ENCODE measurements around the gene CDNF.
"Not testable (repeated sequence)": the region's sequence is repeated elsewhere in the genome, so short reads cannot be mapped to it uniquely, and the experiment has no call there.

CDNF gene

GRCh38 chr10:14837757-14838581 lies at the start of gene CDNF, which contains the start of the genes HSPA14 and MSANTD7:
Gene CDNF, minus strand, starts transcription at chr10:14838037. Its CDS starts 91 bp downstream, at chr10:14837946.
Gene HSPA14, plus strand, starts transcription at chr10:14838306. Its CDS starts 97 bp downstream, at chr10:14838403.
Gene MSANTD7, plus strand, starts transcription at chr10:14838306. Its CDS starts 3,979 bp downstream, at chr10:14842285.
- peak; percentile 99 for DNase-seq

DNA sequence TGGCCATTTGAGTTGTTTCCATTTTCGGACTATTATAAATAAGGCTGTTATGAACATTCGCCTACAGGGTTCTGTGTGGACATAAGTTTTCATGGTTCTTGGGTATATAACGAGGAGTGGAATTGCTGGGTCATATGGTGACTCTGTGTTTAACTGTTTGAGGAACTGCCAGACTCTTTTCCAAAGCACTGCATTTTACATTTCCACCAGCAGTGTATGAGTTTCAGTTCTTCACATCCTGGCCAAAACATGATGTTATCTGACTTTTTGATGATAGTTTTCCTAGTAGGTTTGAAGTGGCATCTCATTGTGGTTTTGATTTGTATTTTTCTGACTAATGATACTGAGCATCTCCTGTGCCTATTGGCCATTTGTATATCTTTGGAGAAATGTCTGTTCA lies 46.2 kb upstream of the CDNF start:
- DNase-seq: no peak

DNA sequence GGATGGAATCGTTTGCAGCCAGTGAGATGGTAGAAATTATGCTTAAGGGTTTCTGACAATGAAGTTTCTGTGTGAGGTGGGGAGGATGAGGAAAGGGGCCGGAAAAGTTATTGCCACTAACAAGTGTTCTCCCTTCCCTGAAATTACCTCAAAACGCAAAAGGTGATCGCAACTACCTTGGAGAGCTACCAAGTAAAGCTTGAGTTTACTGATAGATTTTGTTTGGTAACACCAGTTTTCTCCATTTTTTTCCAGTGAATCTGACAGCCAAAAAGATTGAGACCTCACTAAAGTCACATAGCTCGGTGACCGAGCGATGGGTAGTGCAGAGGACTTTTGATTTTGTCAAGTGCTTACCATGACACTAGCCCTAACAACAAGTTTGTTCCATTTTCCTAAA lies 42.4 kb upstream of the CDNF start:
- DNase-seq: no peak

GRCh38 chr10:14879928-14880193 lies 42.0 kb upstream of the CDNF start:
- DNase-seq: no peak

DNA sequence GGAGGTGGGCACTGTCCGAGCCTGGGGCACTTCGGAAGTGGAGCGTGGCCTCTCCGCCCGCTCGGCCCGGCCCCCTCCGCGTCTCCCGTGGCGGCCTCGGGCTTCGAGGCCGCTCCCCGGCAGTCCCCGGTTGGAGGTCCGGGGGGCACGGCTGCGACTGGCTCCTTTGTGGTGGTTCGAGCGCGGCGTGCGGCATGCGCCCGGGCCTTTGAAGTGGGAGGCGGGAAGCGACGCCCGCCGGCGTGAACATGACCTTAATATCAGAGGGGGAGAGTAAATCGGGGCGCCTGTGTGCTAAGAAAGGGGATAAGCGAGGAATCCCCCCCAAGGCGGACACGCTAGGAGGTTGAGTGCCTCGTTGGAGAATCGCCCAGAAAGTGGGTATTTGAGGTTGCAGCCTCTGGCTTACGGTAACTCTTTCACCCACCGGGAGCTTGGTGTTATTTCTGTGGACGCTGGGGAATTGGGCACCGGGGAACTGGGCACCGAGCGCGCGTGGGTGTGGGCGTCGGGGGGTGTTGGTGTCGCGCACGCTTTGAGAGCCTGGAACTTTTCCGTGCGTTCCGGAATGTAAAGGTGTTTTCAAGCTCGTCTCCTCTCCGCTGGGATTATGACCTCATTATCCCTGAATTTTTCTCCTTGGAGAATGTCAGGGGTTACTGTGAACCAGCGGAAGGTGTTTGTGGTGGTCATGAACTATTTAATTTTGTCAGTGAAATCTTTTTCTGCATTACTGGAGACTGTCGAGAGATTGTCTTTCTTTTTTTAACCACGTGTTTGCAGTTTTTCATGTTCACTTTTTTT lies 41.5 kb upstream of the CDNF start:
- DNase-seq: peak; percentile 47

- DNase-seq: peak; percentile 91
Measured at GRCh38 chr10:14878266-14879123, 40.7 kb upstream of the CDNF start, which contains the start of gene SUV39H2. Gene SUV39H2, plus strand, starts transcription at chr10:14878866. Its CDS starts 23 bp downstream, at chr10:14878889.

DNA sequence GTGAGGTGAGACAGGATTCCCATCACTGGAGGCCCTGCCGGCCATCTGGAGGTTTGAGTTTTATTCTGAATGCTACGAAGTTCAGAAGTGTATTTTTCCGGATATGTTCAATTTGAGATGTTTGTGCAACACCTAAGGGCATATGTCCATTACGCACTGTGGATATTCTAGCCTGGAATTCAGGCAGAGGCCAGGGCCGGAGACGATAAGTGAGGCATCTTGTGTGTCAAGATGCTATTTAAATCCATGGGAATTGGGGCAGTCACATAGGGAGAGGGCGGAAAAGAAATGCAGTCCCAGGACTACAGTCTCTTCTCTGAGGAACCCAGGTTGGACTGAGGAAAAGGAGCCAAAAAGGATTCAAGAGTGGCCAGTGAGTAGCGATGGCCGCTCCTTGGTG lies 38.9 kb upstream of the CDNF start:
- no peak for DNase-seq

GRCh38 chr10:14875941-14876340 lies 38.1 kb upstream of the CDNF start:
- DNase-seq: no peak

DNA sequence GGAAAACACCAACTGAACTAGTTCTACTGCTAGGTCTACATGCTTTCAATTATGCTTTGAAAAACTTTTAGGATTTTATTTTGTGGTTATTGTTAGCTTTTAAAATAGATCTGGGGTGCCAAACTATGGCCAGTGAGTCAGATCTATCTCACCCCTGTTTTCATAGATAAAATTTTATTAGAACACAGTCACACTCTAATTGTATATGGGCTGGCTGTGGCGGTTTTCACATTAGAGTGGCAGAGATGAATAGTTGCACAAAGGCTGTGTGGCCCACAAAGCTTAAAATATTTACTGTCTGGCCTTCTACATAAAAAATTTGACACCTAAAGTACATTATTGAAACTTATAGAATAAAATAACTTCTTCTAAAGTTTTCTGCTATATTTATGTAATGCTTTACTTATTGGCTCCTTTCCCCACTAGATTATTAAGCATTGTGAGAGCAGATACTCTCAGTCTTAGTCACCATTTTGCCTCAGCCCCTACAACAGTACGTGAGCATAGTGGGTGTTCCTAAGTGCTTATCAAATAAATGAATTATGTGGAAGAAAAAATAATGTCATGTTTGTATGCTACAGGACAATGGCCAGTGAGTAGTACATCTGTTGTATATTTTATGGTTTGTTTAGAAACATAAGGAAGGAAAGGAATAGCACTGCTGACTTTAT lies 35.4 kb upstream of the CDNF start:
- no peak for DNase-seq

GRCh38 chr10:14864871-14865270 lies 27.0 kb upstream of the CDNF start:
- DNase-seq: not testable (repeated sequence)

GRCh38 chr10:14864466-14864865 lies 26.6 kb upstream of the CDNF start:
- DNase-seq: not testable (repeated sequence)

DNA sequence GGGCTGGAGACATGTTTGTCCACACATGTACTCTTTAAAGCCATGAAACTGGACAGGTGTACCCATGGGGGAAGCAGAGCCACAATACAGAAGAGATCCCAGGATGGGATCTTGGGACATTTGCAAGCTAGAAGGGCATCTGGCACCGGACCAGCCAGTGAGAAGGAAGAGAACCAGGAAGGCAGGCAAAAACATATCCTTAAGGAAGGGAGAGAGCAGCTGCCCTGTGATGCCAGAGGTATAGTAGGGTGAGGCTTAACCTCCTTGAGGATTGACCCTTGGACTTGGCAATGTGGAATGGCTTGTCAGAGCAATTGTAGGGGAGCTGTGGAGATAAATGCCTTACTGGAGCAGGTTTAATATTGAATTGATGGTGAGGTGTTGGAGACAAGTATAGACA lies 23.0 kb upstream of the CDNF start:
- no peak for DNase-seq

GRCh38 chr10:14859775-14860174 lies 21.9 kb upstream of the CDNF start:
- DNase-seq: no peak

DNA sequence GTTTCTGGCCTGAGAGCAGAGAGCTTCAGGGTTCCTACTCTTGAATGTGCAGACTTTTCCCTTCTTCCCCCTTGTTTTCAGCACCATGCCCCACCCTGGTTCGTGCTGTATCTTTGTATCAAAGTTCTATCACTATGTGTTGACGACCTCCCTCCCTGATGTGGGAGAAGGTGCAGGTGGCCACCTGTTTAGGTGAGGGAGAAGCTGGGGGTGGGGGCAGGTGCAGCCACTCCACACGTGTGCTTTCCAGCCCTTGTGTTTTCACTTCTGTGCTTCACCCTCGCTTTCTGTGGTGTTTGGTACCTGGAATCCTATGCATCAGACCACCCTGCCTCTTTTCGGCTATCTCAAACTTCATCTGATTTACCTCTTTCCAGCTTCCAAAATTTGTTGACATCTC lies 21.2 kb upstream of the CDNF start:
- DNase-seq: no peak

DNA sequence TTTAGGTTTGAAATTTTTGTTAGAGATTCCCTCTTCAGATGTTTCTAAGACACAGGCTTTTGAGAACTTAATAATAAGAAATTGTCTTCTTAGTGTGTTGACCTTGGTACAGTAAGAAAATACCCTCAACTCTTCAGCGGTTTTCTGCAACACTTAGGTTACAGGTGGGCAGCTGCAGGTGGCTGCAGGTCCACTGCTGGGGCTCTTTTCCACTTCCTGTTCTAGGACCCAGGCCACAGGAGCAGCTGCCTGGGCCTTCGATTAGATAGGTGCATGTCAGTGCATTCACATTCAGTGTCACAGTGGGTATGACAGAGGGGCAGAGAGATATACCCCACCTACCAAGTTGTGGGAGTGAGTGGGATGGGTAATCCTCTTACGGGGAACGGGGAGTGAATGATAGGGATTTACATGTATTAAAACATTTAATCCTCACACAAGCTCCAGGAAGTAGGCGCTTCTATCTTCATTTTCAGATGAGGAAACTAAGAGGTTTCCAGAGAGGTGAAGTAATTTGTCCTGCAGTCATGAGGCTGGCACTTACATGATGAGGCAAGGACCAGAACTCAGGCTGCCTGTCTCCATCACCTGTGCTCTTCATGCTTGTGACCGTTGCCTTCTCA lies 20.6 kb upstream of the CDNF start:
- no peak for DNase-seq

GRCh38 chr10:14855453-14855852 lies 17.6 kb upstream of the CDNF start:
- DNase-seq: no peak

- no peak for DNase-seq
Measured at GRCh38 chr10:14852236-14852635, 14.4 kb upstream of the CDNF start.

- DNase-seq: no peak
Measured at GRCh38 chr10:14844948-14845347, 7.1 kb upstream of the CDNF start.

DNA sequence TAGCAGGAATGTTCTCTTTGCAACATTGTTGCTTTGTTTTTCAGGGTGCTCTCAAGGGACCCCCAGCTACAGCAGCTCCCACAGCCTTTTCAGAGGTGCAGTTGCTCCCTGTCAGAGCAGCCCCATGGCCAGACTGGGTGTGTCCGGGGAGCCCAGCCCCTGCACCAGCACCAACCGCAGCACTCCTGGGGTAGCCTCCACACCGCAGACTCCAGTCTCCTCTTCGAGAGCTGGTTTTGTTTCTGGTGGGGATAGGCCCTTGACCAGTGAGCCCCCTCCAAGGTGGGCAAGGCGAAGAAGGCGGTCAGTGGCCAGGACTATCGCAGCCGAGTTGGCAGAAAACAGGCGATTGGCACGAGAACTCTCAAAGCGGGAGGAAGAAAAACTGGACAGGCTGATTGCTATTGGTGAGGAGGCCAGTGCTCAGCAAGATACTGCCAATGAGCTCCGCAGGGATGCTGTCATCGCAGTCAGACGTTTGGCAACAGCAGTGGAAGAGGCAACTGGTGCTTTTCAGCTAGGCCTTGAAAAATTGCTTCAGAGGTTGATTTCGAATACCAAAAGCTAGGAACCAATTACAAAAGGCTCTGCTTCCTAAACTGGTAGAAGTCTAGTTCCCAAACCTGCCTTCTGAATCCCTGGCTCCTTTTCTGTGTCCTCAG lies 5.6 kb upstream of the CDNF start:
- no peak for DNase-seq

GRCh38 chr10:14840178-14840577 lies 2.3 kb upstream of the CDNF start:
- no peak for DNase-seq

- DNase-seq: no peak
Measured at GRCh38 chr10:14839305-14839695, 1.5 kb upstream of the CDNF start.

Measured in KG1 (cell line).